KMS-11 (cell line): Measurements from ENCODE around the gene GHDC.

Experiments used
- H2AFZ ChIP-seq: fragments of 200-600 bp; sonication (generic); 2 replicates; pipeline ENCODE4 v1.6.1; 2016; ENCODE audit warnings: antibody characterized with exemption, mixed run types, low read depth
- H3K27ac ChIP-seq: fragments of 200-600 bp; sonication (generic); 2 replicates; pipeline ENCODE4 v1.6.1; 2016; ENCODE audit warnings: mild to moderate bottlenecking, mixed run types
- H3K27me3 ChIP-seq: fragments of 200-600 bp; sonication (generic); 2 replicates; pipeline ENCODE4 v1.6.1; 2017; ENCODE audit warnings: mild to moderate bottlenecking, low read depth, mixed run types, moderate library complexity; ENCODE audit not compliant: insufficient read depth
- H3K36me3 ChIP-seq: fragments of 200-600 bp; sonication (generic); 2 replicates; pipeline ENCODE4 v1.6.1; 2017; ENCODE audit warnings: mild to moderate bottlenecking, mixed run types; ENCODE audit not compliant: insufficient read depth
- H3K4me1 ChIP-seq: fragments of 200-600 bp; sonication (generic); 2 replicates; pipeline ENCODE4 v1.6.1; 2016; ENCODE audit warnings: mild to moderate bottlenecking, low read depth, mixed run types; ENCODE audit not compliant: poor library complexity, severe bottlenecking
- H3K4me2 ChIP-seq: fragments of 200-600 bp; sonication (generic); 2 replicates; pipeline ENCODE4 v1.7.0; 2016; ENCODE audit warnings: mild to moderate bottlenecking, mixed run types
- H3K4me3 ChIP-seq: fragments of 200-600 bp; sonication (generic); IDR thresholded peaks from 2 replicates; pipeline ENCODE4 v1.6.1; 2017; ENCODE audit warnings: low read depth, low read length, mixed read lengths; ENCODE audit not compliant: insufficient read depth
- H3K79me2 ChIP-seq: fragments of 200-600 bp; sonication (generic); 2 replicates; pipeline ENCODE4 v1.6.1; 2016; ENCODE audit warnings: low read depth, mixed run types; ENCODE audit not compliant: insufficient read depth
- H3K9ac ChIP-seq: fragments of 200-600 bp; sonication (generic); 2 replicates; pipeline ENCODE4 v1.6.1; 2016; ENCODE audit warnings: mild to moderate bottlenecking, mixed run types
- H4K20me1 ChIP-seq: fragments of 200-600 bp; sonication (generic); 2 replicates; pipeline ENCODE4 v1.6.1; 2016; ENCODE audit warnings: mild to moderate bottlenecking, mixed run types; ENCODE audit not compliant: insufficient read depth
- CTCF ChIP-seq: fragments of 200-600 bp; sonication (generic); conservative IDR thresholded peaks from 2 replicates; pipeline ENCODE4 v1.6.1; 2017; ENCODE audit warnings: low read depth, mild to moderate bottlenecking, antibody characterized with exemption, low read length, moderate library complexity, mixed read lengths

The GHDC gene

GRCh38 chr17:42171831-42172230, 22.5 kb downstream of the GHDC start:
- H3K9ac ChIP-seq, result no peak overlapping the region

GRCh38 chr17:42169351-42169750, 24.9 kb downstream of the GHDC start:
- no peaks in the 10 kb centered on the region for H4K20me1 ChIP-seq
- no peak for TF ChIP-seq CTCF
- no peak overlapping the region for H3K4me3 ChIP-seq
- no peak overlapping the region for H3K9ac ChIP-seq
- H3K27me3 ChIP-seq, result peaks cover 6% of the 10 kb centered on the region
- H3K36me3 ChIP-seq, result no peaks in the 10 kb centered on the region
- no peak overlapping the region for H3K4me2 ChIP-seq
- no peaks in the 10 kb centered on the region for H3K79me2 ChIP-seq
- no peaks in the 10 kb centered on the region for H3K4me1 ChIP-seq
- H3K27ac ChIP-seq, result no peak overlapping the region
- H2AFZ ChIP-seq, result no peak overlapping the region

More at GRCh38 chr17:42171831-42172230, 22.5 kb downstream of the GHDC start:
- H3K4me2 ChIP-seq, result no peak overlapping the region
- H3K4me1 ChIP-seq, result no peaks in the 10 kb centered on the region
- no peaks in the 10 kb centered on the region for H3K36me3 ChIP-seq
- no peak overlapping the region for H3K4me3 ChIP-seq
- TF ChIP-seq CTCF, result no peak
- no peaks in the 10 kb centered on the region for H3K79me2 ChIP-seq
- no peaks in the 10 kb centered on the region for H4K20me1 ChIP-seq
- no peak overlapping the region for H2AFZ ChIP-seq
- H3K27ac ChIP-seq, result no peak overlapping the region
- H3K27me3 ChIP-seq, result peaks cover 6% of the 10 kb centered on the region

GRCh38 chr17:42167807-42168206, 26.5 kb downstream of the GHDC start:
- Histone ChIP-seq H3K4me1 (no peaks in the 10 kb centered on the region), H2AFZ (no peak overlapping the region), H3K9ac (no peak overlapping the region), H3K27ac (no peak overlapping the region), H3K27me3 (peaks cover 6% of the 10 kb centered on the region), H4K20me1 (no peaks in the 10 kb centered on the region), H3K79me2 (no peaks in the 10 kb centered on the region), H3K4me2 (no peak overlapping the region), H3K4me3 (no peak overlapping the region), H3K36me3 (no peaks in the 10 kb centered on the region)
- no peak for TF ChIP-seq CTCF

- Histone ChIP-seq H3K4me2 (no peak overlapping the region), H3K27me3 (peaks cover 6% of the 10 kb centered on the region), H3K9ac (no peak overlapping the region), H3K79me2 (no peaks in the 10 kb centered on the region), H2AFZ (no peak overlapping the region), H3K4me3 (no peak overlapping the region), H3K36me3 (no peaks in the 10 kb centered on the region), H3K4me1 (no peaks in the 10 kb centered on the region), H3K27ac (no peak overlapping the region), H4K20me1 (no peaks in the 10 kb centered on the region)
- no peak for TF ChIP-seq CTCF
Observed at GRCh38 chr17:42166196-42166763, 28.0 kb downstream of the GHDC start.
